Heart left ventricle (tissue), 13 donors: ENCODE results near the gene SLC30A5.
"Not testable (repeated sequence)": the region's sequence is repeated elsewhere in the genome, so short reads cannot be mapped to it uniquely, and the experiment has no call there.

Experiments
- POLR2A ChIP-seq, 2 donors: fragments of 450-650 bp; IDR thresholded peaks; one replicate each; pipeline ENCODE4 v1.6.1; 2017; ENCODE audit warnings: antibody characterized with exemption in 2 of 2, mild to moderate bottlenecking in 2 of 2, moderate library complexity in 2 of 2
- TF ChIP-seq, protein P1 (sequence below), 12 donors: fragments of 200-600 bp; sonication (generic) in 4 of 12; IDR thresholded peaks; one replicate each; pipeline versions ENCODE4 v1.5.0 to v1.8.0; 2018 to 2022; ENCODE audit warnings: antibody characterized with exemption in 12 of 12, mild to moderate bottlenecking in 5 of 12
- donor health status: ischemic (EF 13 %, LVEDD 7.1; RV severe dilation, severe dysfunction).
- donor health status: DM: no; HTN: yes; CAD: no.
- donor health status: DM: no; HTN: no; CAD: no.
- donor health status: ischemic (EF 25% LVEDD 6.9; RV normal size, moderate dysfunction).
- donor health status: ischemic (EF 25% LVEDD 5.7; RV mildly dilated, moderate dysfunction).
- donor health status: ischemic (EF 35%, LVEDD 5.7; RV mildly dilated, moderate dysfunction).
- donor health status: nonischemic (EF 11% LVEDD 7.7; RV severe dilation, severe dysfunction).
- donor health status: DM: yes; HTN: yes; CAD: no.
- donor health status: PGD.
- donor health status: ischemic (EF 29% LVEDD 5.4; RV normal size, mild dysfunction).
- donor health status: nonischemic (EF 23%, LVEDD 6.1; RV moderate dilation, normal function).

DNA sequence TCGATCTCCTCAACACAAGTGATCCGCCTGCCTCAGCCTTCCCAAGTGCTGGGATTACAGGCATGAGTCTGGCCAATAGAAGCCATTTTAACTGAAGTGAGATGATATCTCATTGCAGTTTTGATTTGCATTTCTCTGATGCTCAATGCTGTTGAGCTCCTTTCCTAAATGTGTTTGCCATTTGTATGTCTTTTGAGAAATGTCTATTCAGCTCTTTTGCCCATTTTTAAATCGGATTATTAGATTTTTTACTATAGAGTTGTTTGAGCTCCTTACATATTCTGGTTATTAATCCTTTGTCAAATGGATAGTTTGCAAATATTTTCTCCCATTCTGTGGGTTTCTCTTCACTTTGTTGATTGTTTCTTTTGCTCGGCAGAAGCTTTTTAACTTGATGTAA lies 46.4 kb downstream of the SLC30A5 start:
- TF ChIP-seq, protein P1, sequence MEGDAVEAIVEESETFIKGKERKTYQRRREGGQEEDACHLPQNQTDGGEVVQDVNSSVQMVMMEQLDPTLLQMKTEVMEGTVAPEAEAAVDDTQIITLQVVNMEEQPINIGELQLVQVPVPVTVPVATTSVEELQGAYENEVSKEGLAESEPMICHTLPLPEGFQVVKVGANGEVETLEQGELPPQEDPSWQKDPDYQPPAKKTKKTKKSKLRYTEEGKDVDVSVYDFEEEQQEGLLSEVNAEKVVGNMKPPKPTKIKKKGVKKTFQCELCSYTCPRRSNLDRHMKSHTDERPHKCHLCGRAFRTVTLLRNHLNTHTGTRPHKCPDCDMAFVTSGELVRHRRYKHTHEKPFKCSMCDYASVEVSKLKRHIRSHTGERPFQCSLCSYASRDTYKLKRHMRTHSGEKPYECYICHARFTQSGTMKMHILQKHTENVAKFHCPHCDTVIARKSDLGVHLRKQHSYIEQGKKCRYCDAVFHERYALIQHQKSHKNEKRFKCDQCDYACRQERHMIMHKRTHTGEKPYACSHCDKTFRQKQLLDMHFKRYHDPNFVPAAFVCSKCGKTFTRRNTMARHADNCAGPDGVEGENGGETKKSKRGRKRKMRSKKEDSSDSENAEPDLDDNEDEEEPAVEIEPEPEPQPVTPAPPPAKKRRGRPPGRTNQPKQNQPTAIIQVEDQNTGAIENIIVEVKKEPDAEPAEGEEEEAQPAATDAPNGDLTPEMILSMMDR (IDR thresholded peaks at IDR 0.05): not testable (repeated sequence)
- not testable (repeated sequence) for TF ChIP-seq POLR2A (IDR thresholded peaks at IDR 0.05)
